Skeletal muscle cell (primary cell): ENCODE measurements around the gene PLPP3.
A peak's percentile ranks its signal among the peaks of the same experiment; 100 is the strongest.

Source experiments
- DNase-seq: peaks from one replicate; pipeline ENCODE4 v3.0.0-alpha.2; 2010; ENCODE audit warnings: low read depth
- H3K4me3 ChIP-seq: 2 replicates; pipeline ENCODE4 v1.5.1; 2011; ENCODE audit warnings: low read depth, mild to moderate bottlenecking, control low read depth, low read length, moderate library complexity

Gene PLPP3

GRCh38 chr1:56477164-56478111, 101.9 kb downstream of the PLPP3 start:
- peak overlapping the region; percentile 51 for H3K4me3 ChIP-seq
- no peak for DNase-seq

GRCh38 chr1:56473582-56474270, 105.6 kb downstream of the PLPP3 start:
- no peak overlapping the region for H3K4me3 ChIP-seq

GRCh38 chr1:56472860-56473259, 106.5 kb downstream of the PLPP3 start:
- no peak overlapping the region for H3K4me3 ChIP-seq
- no peak for DNase-seq

More at GRCh38 chr1:56473582-56474270, 105.6 kb downstream of the PLPP3 start:
- no peak for DNase-seq

- no peak overlapping the region for H3K4me3 ChIP-seq
- DNase-seq: no peak
Measured at GRCh38 chr1:56469640-56470371, 109.6 kb downstream of the PLPP3 start.

- H3K4me3 ChIP-seq: no peak overlapping the region
- no peak for DNase-seq
Measured at GRCh38 chr1:56468518-56468917, 110.8 kb downstream of the PLPP3 start.

GRCh38 chr1:56466538-56466937, 112.8 kb downstream of the PLPP3 start:
- no peak for DNase-seq
- H3K4me3 ChIP-seq: no peak overlapping the region

- no peak overlapping the region for H3K4me3 ChIP-seq
- DNase-seq: no peak
Measured at GRCh38 chr1:56464294-56464693, 115.1 kb downstream of the PLPP3 start.

GRCh38 chr1:56463376-56463775, 116.0 kb downstream of the PLPP3 start:
- no peak for DNase-seq
- H3K4me3 ChIP-seq: no peak overlapping the region

- no peak for DNase-seq
- no peak overlapping the region for H3K4me3 ChIP-seq
Measured at GRCh38 chr1:56462209-56462608, 117.2 kb downstream of the PLPP3 start.

- no peak overlapping the region for H3K4me3 ChIP-seq
- no peak for DNase-seq
Measured at GRCh38 chr1:56461158-56462127, 117.9 kb downstream of the PLPP3 start.

GRCh38 chr1:56459260-56459659, 120.1 kb downstream of the PLPP3 start:
- no peak overlapping the region for H3K4me3 ChIP-seq
- no peak for DNase-seq

- no peak for DNase-seq
- H3K4me3 ChIP-seq: no peak overlapping the region
Measured at GRCh38 chr1:56457756-56458375, 121.5 kb downstream of the PLPP3 start.

GRCh38 chr1:56456435-56457101, 122.8 kb downstream of the PLPP3 start:
- no peak overlapping the region for H3K4me3 ChIP-seq
- peak; percentile 56 for DNase-seq

GRCh38 chr1:56453417-56454078, 125.8 kb downstream of the PLPP3 start:
- DNase-seq: no peak
- H3K4me3 ChIP-seq: no peak overlapping the region

- DNase-seq: no peak
- H3K4me3 ChIP-seq: no peak overlapping the region
Measured at GRCh38 chr1:56453016-56453415, 126.3 kb downstream of the PLPP3 start.

GRCh38 chr1:56452027-56453011, 127.0 kb downstream of the PLPP3 start:
- no peak overlapping the region for H3K4me3 ChIP-seq
- DNase-seq: peak; percentile 35
